Measurements from ENCODE around the gene PUS1.

Gene PUS1

GRCh38 chr12:131934535-131934934 is 5.5 kb downstream of the PUS1 start:
- TF ChIP-seq CTCF (IDR thresholded peaks at IDR 0.05; ENCODE audit: poor library complexity, severe bottlenecking): no peak
- ATAC-seq (ENCODE audit: low read depth) (no peak), DNase-seq (ENCODE audit: low spot score) (no peak)
- Histone ChIP-seq H3K36me3 (ENCODE audit: low read depth) (peaks cover 73% of the 10 kb centered on the region), H3K27ac (ENCODE audit: poor library complexity, severe bottlenecking) (no peak overlapping the region), H3K27me3 (ENCODE audit: insufficient read depth, poor library complexity, severe bottlenecking) (no peaks in the 10 kb centered on the region), H3K4me1 (ENCODE audit: insufficient read depth, poor library complexity, severe bottlenecking) (peaks cover 3% of the 10 kb centered on the region), H3K9me3 (ENCODE audit: severe bottlenecking) (no peaks in the 10 kb centered on the region), H3K4me3 (ENCODE audit: severe bottlenecking) (no peak overlapping the region)

- DNase-seq (ENCODE audit: low spot score) (no peak), ATAC-seq (ENCODE audit: low read depth) (no peak)
- H3K4me1 ChIP-seq (ENCODE audit: insufficient read depth, poor library complexity, severe bottlenecking): no peaks in the 10 kb centered on the region
Observed at GRCh38 chr12:131938082-131938481, 9.0 kb downstream of the PUS1 start.

GRCh38 chr12:131939007-131939406 is 9.9 kb downstream of the PUS1 start:
- H3K9me3 ChIP-seq (ENCODE audit: severe bottlenecking): no peaks in the 10 kb centered on the region
- no peak overlapping the region for H3K27ac ChIP-seq (ENCODE audit: poor library complexity, severe bottlenecking)
- H3K36me3 ChIP-seq (ENCODE audit: low read depth): peaks cover 62% of the 10 kb centered on the region
- H3K4me3 ChIP-seq (ENCODE audit: severe bottlenecking): no peak overlapping the region
- no peak for TF ChIP-seq CTCF (IDR thresholded peaks at IDR 0.05; ENCODE audit: poor library complexity, severe bottlenecking)
- H3K4me1 ChIP-seq (ENCODE audit: insufficient read depth, poor library complexity, severe bottlenecking): no peaks in the 10 kb centered on the region
- no peak for ATAC-seq (ENCODE audit: low read depth)
- peak; percentile 26 for DNase-seq (ENCODE audit: low spot score)
- no peaks in the 10 kb centered on the region for H3K27me3 ChIP-seq (ENCODE audit: insufficient read depth, poor library complexity, severe bottlenecking)

More at GRCh38 chr12:131938082-131938481, 9.0 kb downstream of the PUS1 start:
- no peak for TF ChIP-seq CTCF (IDR thresholded peaks at IDR 0.05; ENCODE audit: poor library complexity, severe bottlenecking)
- H3K36me3 ChIP-seq (ENCODE audit: low read depth): peaks cover 71% of the 10 kb centered on the region
- H3K9me3 ChIP-seq (ENCODE audit: severe bottlenecking): no peaks in the 10 kb centered on the region
- H3K4me3 ChIP-seq (ENCODE audit: severe bottlenecking): no peak overlapping the region
- H3K27me3 ChIP-seq (ENCODE audit: insufficient read depth, poor library complexity, severe bottlenecking): no peaks in the 10 kb centered on the region
- H3K27ac ChIP-seq (ENCODE audit: poor library complexity, severe bottlenecking): no peak overlapping the region

GRCh38 chr12:131940141-131940547 is 11.1 kb downstream of the PUS1 start:
- Histone ChIP-seq H3K27me3 (ENCODE audit: insufficient read depth, poor library complexity, severe bottlenecking) (no peaks in the 10 kb centered on the region), H3K27ac (ENCODE audit: poor library complexity, severe bottlenecking) (no peak overlapping the region), H3K9me3 (ENCODE audit: severe bottlenecking) (no peaks in the 10 kb centered on the region), H3K36me3 (ENCODE audit: low read depth) (peaks cover 54% of the 10 kb centered on the region), H3K4me1 (ENCODE audit: insufficient read depth, poor library complexity, severe bottlenecking) (no peaks in the 10 kb centered on the region), H3K4me3 (ENCODE audit: severe bottlenecking) (no peak overlapping the region)
- peak; percentile 9 for DNase-seq (ENCODE audit: low spot score)
- no peak for TF ChIP-seq CTCF (IDR thresholded peaks at IDR 0.05; ENCODE audit: poor library complexity, severe bottlenecking)
- 0 out of 3 replicates have a peak, but pooled peaks have one; percentile 17 for ATAC-seq (ENCODE audit: low read depth)

GRCh38 chr12:131941116-131941986 is 12.3 kb downstream of the PUS1 start:
- Histone ChIP-seq H3K36me3 (ENCODE audit: low read depth) (peaks cover 46% of the 10 kb centered on the region), H3K9me3 (ENCODE audit: severe bottlenecking) (no peaks in the 10 kb centered on the region), H3K27ac (ENCODE audit: poor library complexity, severe bottlenecking) (no peak overlapping the region), H3K27me3 (ENCODE audit: insufficient read depth, poor library complexity, severe bottlenecking) (no peaks in the 10 kb centered on the region), H3K4me1 (ENCODE audit: insufficient read depth, poor library complexity, severe bottlenecking) (no peaks in the 10 kb centered on the region), H3K4me3 (ENCODE audit: severe bottlenecking) (no peak overlapping the region)
- TF ChIP-seq CTCF (IDR thresholded peaks at IDR 0.05; ENCODE audit: poor library complexity, severe bottlenecking): no peak
- peak; percentile 24 for DNase-seq (ENCODE audit: low spot score)
- no peak for ATAC-seq (ENCODE audit: low read depth)

Data from RWPE2 (cell line).